ENCODE measurements around the gene PODXL2. TPM values are rescaled to one million over a fixed set of nuclear protein-coding genes. Genes with fewer than 3 reads are reported as not detected.
A peak's percentile ranks its signal among the peaks of the same experiment; 100 is the strongest.

Gene PODXL2
- total RNA-seq, 1 donor from 2014 or later: 5.7 TPM

DNA sequence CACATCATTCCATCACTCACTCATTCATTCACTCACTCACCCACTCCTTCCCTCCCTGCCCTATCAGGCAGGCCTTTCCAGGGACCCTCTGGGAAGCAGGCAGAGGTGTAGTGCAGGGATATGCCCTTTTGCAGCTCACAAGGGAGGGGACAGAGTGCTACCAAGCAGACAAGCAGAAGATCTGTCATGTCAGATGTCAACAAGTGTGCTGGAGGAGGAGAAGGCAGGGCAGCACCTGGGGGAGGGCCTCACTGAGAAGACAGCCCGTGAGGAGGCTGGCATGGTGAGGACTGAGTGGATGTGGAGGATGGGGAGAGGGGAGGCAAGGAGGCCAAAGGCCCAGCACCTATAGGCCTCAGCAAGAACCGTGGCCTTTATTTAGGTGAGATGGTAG lies 59.0 kb downstream of the PODXL2 start:
- no peak overlapping the region for H3K4me3 Mint-ChIP-seq (ENCODE audit: unreplicated experiment)
- peaks cover 20% of the 10 kb centered on the region for H3K4me1 Mint-ChIP-seq (ENCODE audit: unreplicated experiment)
- H3K9me3 Mint-ChIP-seq (ENCODE audit: unreplicated experiment): no peaks in the 10 kb centered on the region
- no peak for DNase-seq (ENCODE audit: extremely low spot score, unreplicated experiment)
- H3K27ac Mint-ChIP-seq (ENCODE audit: unreplicated experiment): no peak overlapping the region
- TF ChIP-seq CTCF (IDR thresholded peaks at IDR 0.05): no peak
- peaks cover 9% of the 10 kb centered on the region for H3K36me3 Mint-ChIP-seq (ENCODE audit: unreplicated experiment)
- no peaks in the 10 kb centered on the region for H3K27me3 Mint-ChIP-seq (ENCODE audit: unreplicated experiment)

GRCh38 chr3:127688416-127689265 lies 59.7 kb downstream of the PODXL2 start:
- DNase-seq (ENCODE audit: extremely low spot score, unreplicated experiment): no peak
- no peaks in the 10 kb centered on the region for H3K9me3 Mint-ChIP-seq (ENCODE audit: unreplicated experiment)
- peaks cover 16% of the 10 kb centered on the region for H3K36me3 Mint-ChIP-seq (ENCODE audit: unreplicated experiment)
- H3K4me3 Mint-ChIP-seq (ENCODE audit: unreplicated experiment): no peak overlapping the region
- H3K27me3 Mint-ChIP-seq (ENCODE audit: unreplicated experiment): no peaks in the 10 kb centered on the region
- H3K4me1 Mint-ChIP-seq (ENCODE audit: unreplicated experiment): peaks cover 23% of the 10 kb centered on the region
- no peak overlapping the region for H3K27ac Mint-ChIP-seq (ENCODE audit: unreplicated experiment)
- no peak for TF ChIP-seq CTCF (IDR thresholded peaks at IDR 0.05)

DNA sequence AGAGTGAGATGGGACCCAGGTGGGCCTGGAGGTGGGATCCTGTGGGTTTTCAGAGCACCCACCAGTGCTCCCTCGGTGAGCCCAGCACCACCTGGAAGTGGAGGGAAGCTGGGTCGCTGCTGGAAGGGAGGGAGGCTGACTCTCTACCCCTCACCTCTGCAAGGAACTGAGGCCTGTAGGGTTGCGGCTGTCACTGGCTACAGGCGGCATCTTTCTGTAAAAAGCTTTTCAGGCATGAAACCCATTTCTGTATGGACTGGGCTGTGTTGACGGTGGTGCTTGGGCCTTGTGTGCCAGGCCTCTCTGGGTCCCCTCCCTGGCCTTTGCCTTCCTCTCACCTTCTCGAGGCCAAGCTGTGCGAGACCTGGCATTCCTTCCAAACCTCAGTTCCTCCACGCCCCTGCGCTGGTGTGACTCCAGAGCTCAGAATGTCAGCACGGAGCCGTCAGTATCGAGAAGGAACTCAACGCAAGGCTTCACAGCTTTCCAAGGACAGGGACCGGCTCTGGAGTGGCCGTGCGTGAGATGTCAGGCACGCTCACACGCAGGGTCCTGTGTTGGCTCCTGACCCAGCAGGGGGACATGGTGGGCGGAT lies 60.4 kb downstream of the PODXL2 start:
- Mint-ChIP-seq H3K4me1 (ENCODE audit: unreplicated experiment) (peaks cover 18% of the 10 kb centered on the region), H3K27ac (ENCODE audit: unreplicated experiment) (no peak overlapping the region), H3K36me3 (ENCODE audit: unreplicated experiment) (peaks cover 18% of the 10 kb centered on the region), H3K27me3 (ENCODE audit: unreplicated experiment) (no peaks in the 10 kb centered on the region), H3K4me3 (ENCODE audit: unreplicated experiment) (peak overlapping the region; percentile 50), H3K9me3 (ENCODE audit: unreplicated experiment) (no peaks in the 10 kb centered on the region)
- no peak for TF ChIP-seq CTCF (IDR thresholded peaks at IDR 0.05)
- DNase-seq (ENCODE audit: extremely low spot score, unreplicated experiment): no peak

GRCh38 chr3:127690106-127690505 lies 61.1 kb downstream of the PODXL2 start:
- Mint-ChIP-seq H3K4me1 (ENCODE audit: unreplicated experiment) (peaks cover 19% of the 10 kb centered on the region), H3K4me3 (ENCODE audit: unreplicated experiment) (no peak overlapping the region), H3K36me3 (ENCODE audit: unreplicated experiment) (peaks cover 21% of the 10 kb centered on the region), H3K27me3 (ENCODE audit: unreplicated experiment) (no peaks in the 10 kb centered on the region), H3K9me3 (ENCODE audit: unreplicated experiment) (no peaks in the 10 kb centered on the region), H3K27ac (ENCODE audit: unreplicated experiment) (no peak overlapping the region)
- no peak for TF ChIP-seq CTCF (IDR thresholded peaks at IDR 0.05)
- no peak for DNase-seq (ENCODE audit: extremely low spot score, unreplicated experiment)

DNA sequence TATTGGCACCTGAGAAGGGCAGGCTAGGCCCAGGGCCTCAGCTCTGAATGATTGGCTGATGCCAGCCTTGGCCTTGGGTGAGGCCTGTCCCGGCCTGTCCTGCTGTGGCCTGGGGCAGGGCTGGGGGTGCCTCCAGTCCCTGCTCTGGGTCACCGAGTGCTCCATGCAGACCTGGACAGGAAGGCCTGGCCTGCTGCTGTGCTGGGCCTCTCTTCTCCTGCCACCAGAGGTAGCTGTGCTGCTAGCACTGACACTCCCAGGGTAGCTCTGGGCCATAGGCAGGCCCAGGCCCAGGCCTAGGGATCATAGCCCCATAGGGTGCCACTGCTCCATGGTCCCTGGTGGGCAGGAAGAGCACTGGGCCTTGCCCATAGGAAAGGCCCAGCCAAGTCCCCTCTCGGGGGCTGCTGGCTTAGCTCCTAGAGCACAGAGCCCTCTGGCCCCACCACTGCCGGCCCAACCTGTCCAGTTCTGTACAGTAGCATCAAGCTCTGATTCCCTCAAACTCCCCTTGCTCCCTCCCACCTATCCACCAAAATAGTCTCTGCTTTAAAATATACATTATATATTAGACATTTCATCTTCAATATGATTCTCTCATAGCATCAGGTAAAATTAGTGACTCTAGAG lies 62.0 kb downstream of the PODXL2 start:
- Mint-ChIP-seq H3K27me3 (ENCODE audit: unreplicated experiment) (no peaks in the 10 kb centered on the region), H3K4me3 (ENCODE audit: unreplicated experiment) (no peak overlapping the region), H3K36me3 (ENCODE audit: unreplicated experiment) (peaks cover 21% of the 10 kb centered on the region), H3K9me3 (ENCODE audit: unreplicated experiment) (no peaks in the 10 kb centered on the region), H3K4me1 (ENCODE audit: unreplicated experiment) (peaks cover 20% of the 10 kb centered on the region), H3K27ac (ENCODE audit: unreplicated experiment) (no peak overlapping the region)
- TF ChIP-seq CTCF (IDR thresholded peaks at IDR 0.05): peak; percentile 76
- no peak for DNase-seq (ENCODE audit: extremely low spot score, unreplicated experiment)
